Measurements from ENCODE around the gene CHMP4B.

Gene CHMP4B

GRCh38 chr20:33842346-33842745 lies 31.2 kb downstream of the CHMP4B start:
- no peak overlapping the region for H3K27ac ChIP-seq
- DNase-seq (ENCODE audit: low spot score): no peak
- no peak overlapping the region for H3K4me3 ChIP-seq
- no peak for TF ChIP-seq CTCF (IDR thresholded peaks at IDR 0.05)

GRCh38 chr20:33843050-33843449 lies 31.9 kb downstream of the CHMP4B start:
- no peak for TF ChIP-seq CTCF (IDR thresholded peaks at IDR 0.05)

GRCh38 chr20:33843854-33844253 lies 32.7 kb downstream of the CHMP4B start:
- TF ChIP-seq CTCF (IDR thresholded peaks at IDR 0.05): no peak
- Histone ChIP-seq H3K4me3 (no peak overlapping the region), H3K27ac (no peak overlapping the region)
- DNase-seq (ENCODE audit: low spot score): no peak

More at GRCh38 chr20:33843050-33843449, 31.9 kb downstream of the CHMP4B start:
- H3K27ac ChIP-seq: no peak overlapping the region
- no peak overlapping the region for H3K4me3 ChIP-seq
- DNase-seq (ENCODE audit: low spot score): no peak

GRCh38 chr20:33846291-33846935 lies 35.3 kb downstream of the CHMP4B start:
- no peak overlapping the region for H3K4me3 ChIP-seq
- no peak for DNase-seq (ENCODE audit: low spot score)
- TF ChIP-seq CTCF (IDR thresholded peaks at IDR 0.05): no peak
- H3K27ac ChIP-seq: no peak overlapping the region

GRCh38 chr20:33847006-33847405 lies 35.9 kb downstream of the CHMP4B start:
- TF ChIP-seq CTCF (IDR thresholded peaks at IDR 0.05): no peak
- no peak overlapping the region for H3K27ac ChIP-seq
- H3K4me3 ChIP-seq: no peak overlapping the region
- no peak for DNase-seq (ENCODE audit: low spot score)

- no peak for TF ChIP-seq CTCF (IDR thresholded peaks at IDR 0.05)
- no peak for DNase-seq (ENCODE audit: low spot score)
- H3K4me3 ChIP-seq: no peak overlapping the region
- no peak overlapping the region for H3K27ac ChIP-seq
Measured at GRCh38 chr20:33848391-33848790, 37.2 kb downstream of the CHMP4B start.

- DNase-seq (ENCODE audit: low spot score): no peak
- no peak for TF ChIP-seq CTCF (IDR thresholded peaks at IDR 0.05)
- H3K4me3 ChIP-seq: no peak overlapping the region
- no peak overlapping the region for H3K27ac ChIP-seq
Measured at GRCh38 chr20:33850159-33850558, 39.0 kb downstream of the CHMP4B start.
